ENCODE results near the gene TMEM178A.

The TMEM178A gene

DNA sequence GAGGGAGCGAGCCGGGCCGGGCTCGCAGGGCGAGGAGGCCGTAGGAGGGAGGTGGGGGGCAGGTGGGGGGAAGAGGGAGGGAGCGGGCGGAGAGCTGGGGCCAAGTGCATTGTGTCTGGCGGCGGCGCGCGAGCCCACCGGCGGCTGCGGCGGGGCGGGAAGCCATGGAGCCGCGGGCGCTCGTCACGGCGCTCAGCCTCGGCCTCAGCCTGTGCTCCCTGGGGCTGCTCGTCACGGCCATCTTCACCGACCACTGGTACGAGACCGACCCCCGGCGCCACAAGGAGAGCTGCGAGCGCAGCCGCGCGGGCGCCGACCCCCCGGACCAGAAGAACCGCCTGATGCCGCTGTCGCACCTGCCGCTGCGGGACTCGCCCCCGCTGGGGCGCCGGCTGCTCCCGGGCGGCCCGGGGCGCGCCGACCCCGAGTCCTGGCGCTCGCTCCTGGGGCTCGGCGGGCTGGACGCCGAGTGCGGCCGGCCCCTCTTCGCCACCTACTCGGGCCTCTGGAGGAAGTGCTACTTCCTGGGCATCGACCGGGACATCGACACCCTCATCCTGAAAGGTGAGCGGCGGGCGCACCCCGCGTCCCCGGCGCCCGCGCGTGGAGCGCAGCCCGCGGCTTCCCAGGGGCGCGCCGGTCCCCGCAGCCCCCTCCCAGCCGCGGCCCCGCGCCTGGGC lies at the start of gene TMEM178A:
TSS of gene TMEM178A (plus strand) at position 107 of the 680 bp plus-strand sequence. CDS start at position 165, 58 bp downstream.
- TF ChIP-seq, protein P1, sequence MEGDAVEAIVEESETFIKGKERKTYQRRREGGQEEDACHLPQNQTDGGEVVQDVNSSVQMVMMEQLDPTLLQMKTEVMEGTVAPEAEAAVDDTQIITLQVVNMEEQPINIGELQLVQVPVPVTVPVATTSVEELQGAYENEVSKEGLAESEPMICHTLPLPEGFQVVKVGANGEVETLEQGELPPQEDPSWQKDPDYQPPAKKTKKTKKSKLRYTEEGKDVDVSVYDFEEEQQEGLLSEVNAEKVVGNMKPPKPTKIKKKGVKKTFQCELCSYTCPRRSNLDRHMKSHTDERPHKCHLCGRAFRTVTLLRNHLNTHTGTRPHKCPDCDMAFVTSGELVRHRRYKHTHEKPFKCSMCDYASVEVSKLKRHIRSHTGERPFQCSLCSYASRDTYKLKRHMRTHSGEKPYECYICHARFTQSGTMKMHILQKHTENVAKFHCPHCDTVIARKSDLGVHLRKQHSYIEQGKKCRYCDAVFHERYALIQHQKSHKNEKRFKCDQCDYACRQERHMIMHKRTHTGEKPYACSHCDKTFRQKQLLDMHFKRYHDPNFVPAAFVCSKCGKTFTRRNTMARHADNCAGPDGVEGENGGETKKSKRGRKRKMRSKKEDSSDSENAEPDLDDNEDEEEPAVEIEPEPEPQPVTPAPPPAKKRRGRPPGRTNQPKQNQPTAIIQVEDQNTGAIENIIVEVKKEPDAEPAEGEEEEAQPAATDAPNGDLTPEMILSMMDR (IDR thresholded peaks at IDR 0.05; ENCODE audit: low read depth, low read length, missing control alignments), result no peak
- no peak for DNase-seq (ENCODE audit: low read depth)
- peak within 1 kb of the TSS; percentile 24; the same call in 1 of the 2 replicates for H3K4me3 ChIP-seq (ENCODE audit: low read depth, low read length)

DNA sequence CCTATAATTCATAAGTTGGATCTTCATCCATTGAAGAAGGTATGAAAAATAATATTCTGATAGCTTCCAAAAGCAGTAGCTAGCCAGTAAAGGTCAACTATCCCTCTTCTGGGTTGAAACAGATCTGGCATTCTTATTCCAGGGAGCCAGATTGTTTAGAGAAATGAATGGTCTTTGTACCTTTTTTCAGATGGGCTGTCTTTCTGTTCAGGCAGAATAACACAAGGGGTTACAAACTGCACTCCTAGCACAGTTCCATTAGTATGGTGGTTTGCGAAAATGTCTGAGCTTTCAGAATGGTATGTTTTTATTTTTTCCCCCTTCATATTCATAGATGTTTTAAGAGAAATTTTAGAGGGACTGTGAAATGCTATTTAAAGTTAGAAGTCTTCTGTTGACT lies 47.5 kb upstream of the TMEM178A start:
- H3K4me3 ChIP-seq (ENCODE audit: low read depth, low read length), result no peak overlapping the region
- no peak for DNase-seq (ENCODE audit: low read depth)
- TF ChIP-seq, protein P1 (IDR thresholded peaks at IDR 0.05; ENCODE audit: low read depth, low read length, missing control alignments), result no peak

DNA sequence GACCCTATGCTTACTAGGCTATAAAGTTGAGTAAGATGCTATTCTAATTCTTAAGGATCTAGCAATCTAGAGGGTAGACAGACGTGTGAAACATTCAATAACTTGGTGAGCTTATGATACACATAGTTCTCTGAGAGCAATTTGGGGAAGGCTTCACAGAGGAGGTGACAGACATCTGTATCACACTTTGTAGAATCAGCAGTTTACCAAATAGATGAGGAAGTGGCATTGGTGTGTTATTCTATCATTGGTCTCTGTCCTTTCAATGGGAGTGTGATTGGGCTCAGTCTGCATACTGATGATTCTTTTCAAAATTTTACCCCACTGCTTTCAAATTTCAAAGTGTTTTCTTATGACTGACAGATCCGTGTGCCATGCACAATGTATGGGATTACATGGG lies 47.0 kb upstream of the TMEM178A start:
- TF ChIP-seq, protein P1 (IDR thresholded peaks at IDR 0.05; ENCODE audit: low read depth, low read length, missing control alignments), result no peak
- H3K4me3 ChIP-seq (ENCODE audit: low read depth, low read length), result no peak overlapping the region
- no peak for DNase-seq (ENCODE audit: low read depth)

DNA sequence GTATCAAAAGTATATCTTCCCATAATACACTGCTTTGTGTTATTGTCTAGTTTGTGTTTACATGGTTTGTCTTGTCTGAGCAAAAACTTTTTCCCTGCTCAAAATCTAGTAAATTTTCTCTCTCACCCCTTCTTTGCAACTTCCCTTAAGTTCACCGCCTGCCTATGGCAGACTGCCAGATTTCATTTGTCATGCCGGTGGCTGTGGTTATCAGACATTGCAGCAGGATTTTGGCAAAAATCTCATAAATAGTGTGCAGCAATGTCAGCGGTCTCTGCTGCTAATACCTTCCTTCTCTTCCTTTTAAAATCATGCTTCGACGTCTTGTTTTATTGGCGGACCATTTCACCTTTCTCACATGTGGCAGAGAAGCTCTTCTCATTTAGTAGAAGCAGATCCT lies 45.6 kb upstream of the TMEM178A start:
- TF ChIP-seq, protein P1 (IDR thresholded peaks at IDR 0.05; ENCODE audit: low read depth, low read length, missing control alignments), result no peak
- H3K4me3 ChIP-seq (ENCODE audit: low read depth, low read length), result no peak overlapping the region
- no peak for DNase-seq (ENCODE audit: low read depth)

DNA sequence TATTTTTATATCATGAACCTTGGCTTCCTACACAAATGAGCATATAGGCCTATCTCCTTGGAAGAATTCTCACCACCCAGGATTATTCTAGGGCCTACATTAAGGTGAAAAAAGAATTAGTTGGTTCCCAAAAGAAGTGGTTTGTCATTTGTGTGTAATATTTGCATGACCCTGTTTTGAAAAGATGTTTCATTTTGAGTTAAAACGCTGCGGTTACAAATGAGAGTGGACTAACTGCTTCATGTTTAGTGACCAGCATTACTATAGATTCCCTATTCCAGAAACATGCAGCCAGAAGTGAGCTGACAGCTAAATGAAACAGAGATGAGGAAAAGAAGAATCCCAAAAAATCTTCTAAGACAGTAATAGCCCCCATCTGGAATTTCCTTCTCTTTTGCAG lies 44.1 kb upstream of the TMEM178A start:
- H3K4me3 ChIP-seq (ENCODE audit: low read depth, low read length), result no peak overlapping the region
- TF ChIP-seq, protein P1 (IDR thresholded peaks at IDR 0.05; ENCODE audit: low read depth, low read length, missing control alignments), result no peak
- DNase-seq (ENCODE audit: low read depth), result no peak

DNA sequence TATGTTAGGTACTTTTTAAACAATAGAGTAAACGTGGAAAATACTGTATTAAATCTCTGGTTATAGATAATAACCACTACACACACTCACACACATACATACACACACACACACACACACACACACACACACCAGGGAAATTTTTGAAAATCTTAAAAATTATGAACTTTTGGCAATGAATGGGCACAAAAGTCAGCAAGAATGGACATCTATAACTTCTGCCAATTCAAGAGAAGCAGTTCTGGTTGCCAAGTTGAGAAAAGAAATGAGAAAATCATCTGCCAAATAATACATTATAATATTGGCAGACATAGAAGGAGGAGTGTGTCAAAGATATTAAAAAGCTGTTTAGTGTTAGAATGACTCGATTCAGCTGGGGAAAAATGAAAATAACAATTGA lies 42.9 kb upstream of the TMEM178A start:
- TF ChIP-seq, protein P1 (IDR thresholded peaks at IDR 0.05; ENCODE audit: low read depth, low read length, missing control alignments), result no peak
- H3K4me3 ChIP-seq (ENCODE audit: low read depth, low read length), result no peak overlapping the region
- no peak for DNase-seq (ENCODE audit: low read depth)

DNA sequence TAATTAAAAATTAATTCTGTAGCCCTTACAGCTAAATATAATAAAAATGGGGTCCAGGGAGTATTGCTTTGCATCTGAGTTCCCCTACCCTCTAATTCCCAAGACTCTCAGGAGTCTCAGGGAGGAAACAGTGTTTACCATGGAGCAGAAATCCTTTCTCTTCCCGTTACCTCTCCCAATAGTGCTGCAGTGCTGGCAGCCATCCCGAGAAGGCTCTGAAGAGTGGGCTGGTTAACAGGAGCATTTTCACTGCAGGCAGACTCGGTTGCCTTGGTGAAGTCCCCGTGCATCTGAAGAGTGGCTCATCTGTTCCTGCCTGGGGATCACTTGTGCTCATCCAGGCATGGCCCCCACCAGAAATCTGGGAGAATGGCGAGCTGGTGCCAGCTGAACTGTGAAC lies 41.8 kb upstream of the TMEM178A start:
- DNase-seq (ENCODE audit: low read depth), result no peak
- TF ChIP-seq, protein P1 (IDR thresholded peaks at IDR 0.05; ENCODE audit: low read depth, low read length, missing control alignments), result no peak
- H3K4me3 ChIP-seq (ENCODE audit: low read depth, low read length), result no peak overlapping the region

Measured in GM12864 (cell line).